ENCODE results near the gene PHACTR1.
A peak's percentile ranks its signal among the peaks of the same experiment; 100 is the strongest.

The PHACTR1 gene

DNA sequence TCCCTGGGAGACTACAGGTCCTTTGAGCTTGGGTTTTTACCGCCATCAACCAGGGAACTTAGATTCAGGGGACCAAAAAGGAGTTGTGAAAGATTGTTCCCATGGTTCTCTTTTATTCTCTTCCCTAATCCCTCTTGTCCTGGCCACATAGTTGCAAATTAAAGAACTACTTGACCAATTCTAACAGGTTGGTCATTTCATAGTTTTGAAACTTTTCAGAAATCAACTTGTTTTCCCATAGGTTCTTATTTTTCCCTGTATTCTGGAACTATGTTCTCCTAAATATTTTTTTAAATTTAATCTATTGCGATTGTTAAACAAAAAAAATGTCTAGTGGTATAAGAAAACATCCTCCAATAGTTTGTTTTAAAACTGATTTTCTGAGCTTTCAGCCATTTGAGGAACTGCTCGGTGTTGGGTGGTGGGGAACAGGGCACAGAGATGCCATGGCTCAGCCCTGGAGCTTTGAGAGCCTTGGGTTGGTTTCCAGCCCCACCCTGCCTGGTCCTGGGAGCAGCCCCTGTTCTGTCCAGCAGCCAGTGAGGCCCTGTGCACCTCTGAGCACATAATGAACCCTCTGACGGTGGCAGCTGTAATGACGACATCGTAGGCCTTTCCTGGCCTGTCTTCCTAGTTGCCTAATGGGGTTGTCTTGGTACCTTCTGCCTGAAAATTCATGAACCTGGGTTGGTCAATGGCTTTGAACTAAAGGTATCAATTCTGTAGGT lies 558.3 kb downstream of the PHACTR1 start:
- DNase-seq, result no peak
- in situ Hi-C loops (cut with MboI; ENCODE audit: low pct_unique_long_range_greater_than_20kb, low sequenced_read_pairs), result no loop called here

DNA sequence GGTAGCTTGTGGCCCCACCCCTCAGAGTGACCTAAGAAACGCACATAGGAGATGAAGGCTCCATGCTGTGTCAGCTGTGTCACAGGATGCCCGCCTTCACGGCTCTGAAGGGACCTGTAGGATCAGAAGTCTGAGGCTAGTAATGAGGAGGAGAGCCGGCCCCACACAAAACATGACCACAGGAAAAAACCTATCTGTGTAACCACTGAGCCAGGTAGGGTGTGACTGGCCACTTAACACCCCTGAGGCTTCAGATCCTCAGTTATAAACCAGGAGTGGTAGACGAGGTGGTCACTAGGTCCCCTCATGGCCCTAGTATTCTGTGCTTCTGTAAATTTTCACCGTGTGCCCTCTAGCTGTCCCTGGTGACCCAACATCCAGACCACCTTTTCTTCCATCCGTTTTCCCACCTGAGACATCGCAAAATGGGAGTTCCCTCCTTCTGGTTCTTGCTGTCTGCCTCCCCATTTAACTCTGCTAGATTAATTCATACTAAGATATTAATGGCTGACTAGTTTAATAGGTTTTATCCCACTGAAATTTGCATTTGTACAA lies 558.9 kb downstream of the PHACTR1 start:
- in situ Hi-C loops (cut with MboI; ENCODE audit: low pct_unique_long_range_greater_than_20kb, low sequenced_read_pairs), result no loop called here

DNA sequence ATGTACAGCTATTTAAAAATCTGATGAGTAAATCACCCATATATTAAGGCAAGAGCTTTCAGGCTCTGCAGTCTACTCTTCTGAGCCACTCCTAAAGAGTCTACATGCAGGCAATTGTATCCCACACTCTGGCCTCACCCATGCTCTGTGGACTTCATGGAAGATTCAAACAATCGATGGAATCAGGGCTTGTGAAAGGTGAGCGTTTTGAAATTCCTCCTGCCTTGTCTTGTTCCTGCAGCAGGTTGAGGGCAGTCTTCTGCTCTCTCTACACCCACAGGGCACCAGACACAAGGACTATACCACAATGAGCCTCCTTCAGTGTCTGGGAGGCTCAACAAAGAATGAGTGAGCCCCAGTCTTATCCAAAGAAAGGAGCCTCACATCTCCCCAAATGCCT lies 560.7 kb downstream of the PHACTR1 start:
- in situ Hi-C loops (cut with MboI; ENCODE audit: low pct_unique_long_range_greater_than_20kb, low sequenced_read_pairs), result no loop called here

More for the DNA sequence above, 558.9 kb downstream of the PHACTR1 start:
- DNase-seq, result no peak

DNA sequence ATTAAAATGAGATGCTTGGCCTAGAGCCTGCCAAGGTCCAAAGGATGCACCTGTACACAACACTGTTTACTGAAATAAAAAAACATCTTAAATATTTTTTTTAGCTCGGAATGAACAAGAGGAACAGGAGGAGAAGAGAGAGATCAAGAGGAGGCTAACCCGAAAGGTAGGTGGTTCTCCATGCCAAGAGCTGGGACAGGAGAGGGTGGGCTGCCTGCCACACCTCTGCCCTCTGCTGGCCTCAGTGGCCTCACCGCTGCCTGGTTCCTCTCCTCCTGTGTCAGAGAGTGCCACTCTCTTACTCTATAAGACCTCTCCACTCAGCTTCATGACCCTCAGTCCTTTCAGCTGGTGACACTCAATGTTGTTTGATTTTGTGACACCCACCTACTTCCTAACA lies 561.6 kb downstream of the PHACTR1 start:
- DNase-seq, result peak; percentile 53
- in situ Hi-C loops (cut with MboI; ENCODE audit: low pct_unique_long_range_greater_than_20kb, low sequenced_read_pairs), result no loop called here

More for the DNA sequence above, 560.7 kb downstream of the PHACTR1 start:
- DNase-seq, result no peak

DNA sequence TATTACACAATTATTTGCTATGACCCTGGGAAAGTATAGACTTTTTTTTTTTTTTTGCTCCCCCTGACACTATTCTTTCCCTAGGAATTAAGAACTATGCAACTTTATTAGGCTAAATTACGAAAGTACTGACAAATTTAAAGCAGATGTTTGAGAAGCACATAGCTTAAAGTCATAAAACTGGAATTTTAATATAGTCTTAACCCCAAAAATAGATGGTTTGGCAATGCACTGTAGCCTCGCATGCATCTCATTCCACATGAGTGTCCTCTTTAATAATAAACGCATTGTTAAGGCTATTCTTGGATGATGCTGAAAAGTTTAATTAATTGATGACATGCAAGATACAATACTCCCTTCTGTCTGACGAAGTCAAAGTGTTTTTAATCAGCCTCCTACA lies 562.4 kb downstream of the PHACTR1 start:
- no peak for DNase-seq
- in situ Hi-C loops (cut with MboI; ENCODE audit: low pct_unique_long_range_greater_than_20kb, low sequenced_read_pairs), result no loop called here

DNA sequence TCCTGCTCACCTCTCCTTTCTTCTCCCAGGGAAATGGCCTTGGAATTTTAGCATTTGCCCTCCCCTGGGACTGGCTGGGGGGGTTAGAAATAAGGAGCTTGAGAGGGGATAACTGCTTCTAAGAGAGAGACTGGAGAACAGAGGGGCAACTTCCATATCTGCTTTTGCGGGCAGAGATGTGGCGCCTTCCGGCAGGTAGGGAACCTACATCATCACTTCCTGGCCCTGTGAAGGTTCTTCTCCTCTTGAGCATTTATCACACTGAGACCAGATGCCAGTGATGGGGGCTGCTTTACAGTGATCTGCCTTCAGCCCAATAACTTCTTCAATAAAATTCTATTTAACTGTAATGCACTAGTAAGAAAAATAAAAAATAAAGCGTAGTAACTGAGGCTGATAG lies 563.7 kb downstream of the PHACTR1 start:
- in situ Hi-C loops (cut with MboI; ENCODE audit: low pct_unique_long_range_greater_than_20kb, low sequenced_read_pairs), result no loop called here
- DNase-seq, result no peak

DNA sequence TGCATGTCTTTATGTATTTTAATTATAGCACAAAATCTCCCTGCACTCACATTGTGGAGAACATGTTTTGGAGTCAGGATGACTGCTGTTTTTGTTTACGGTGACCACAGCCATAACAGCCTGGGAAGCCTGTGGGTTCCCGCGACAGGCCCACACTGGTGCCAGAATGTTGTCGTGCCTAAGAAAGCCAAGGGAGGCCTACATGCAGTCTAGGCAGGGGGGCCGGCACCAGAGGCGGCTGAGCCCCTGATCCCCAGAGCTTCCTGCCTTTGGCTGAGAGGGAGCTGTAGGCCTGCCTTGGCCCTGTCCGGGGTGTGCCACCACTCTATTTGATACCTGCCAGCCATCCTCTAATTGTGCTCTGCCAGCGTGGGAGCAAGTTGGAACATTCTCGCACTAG lies 565.1 kb downstream of the PHACTR1 start:
- in situ Hi-C loops (cut with MboI; ENCODE audit: low pct_unique_long_range_greater_than_20kb, low sequenced_read_pairs), result no loop called here
- no peak for DNase-seq

DNA sequence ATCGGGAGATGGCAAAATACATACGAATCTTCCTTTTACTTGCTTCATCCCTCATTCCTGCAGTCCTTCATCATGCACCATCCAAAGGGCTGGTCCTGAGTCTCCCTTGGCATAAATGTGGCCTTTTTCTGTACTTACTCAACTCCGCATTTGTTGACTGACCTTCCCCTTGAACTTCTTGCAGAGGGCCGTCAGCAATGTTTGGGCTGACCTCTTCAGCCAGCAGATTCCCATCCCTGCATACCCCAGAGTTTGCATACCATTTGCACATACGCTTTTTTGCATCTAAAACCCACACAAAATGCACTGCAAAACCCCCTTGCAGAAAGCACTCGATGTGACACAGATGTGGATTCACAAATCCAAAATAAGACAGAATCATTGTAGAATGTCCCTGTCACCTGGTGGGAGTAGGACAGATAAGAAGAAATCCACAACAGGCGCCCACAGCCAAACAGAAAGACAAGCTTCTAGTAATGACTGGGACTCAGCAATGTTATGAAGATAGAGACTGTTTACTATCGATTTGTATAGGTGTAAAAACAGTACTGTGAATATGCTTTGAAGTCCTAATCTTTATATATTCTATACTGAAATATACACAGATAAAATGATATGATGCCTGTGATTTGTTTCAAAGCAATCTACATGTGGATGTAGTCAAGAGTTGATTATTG lies 566.0 kb downstream of the PHACTR1 start:
- DNase-seq, result no peak
- in situ Hi-C loops (cut with MboI; ENCODE audit: low pct_unique_long_range_greater_than_20kb, low sequenced_read_pairs), result no loop called here

DNA sequence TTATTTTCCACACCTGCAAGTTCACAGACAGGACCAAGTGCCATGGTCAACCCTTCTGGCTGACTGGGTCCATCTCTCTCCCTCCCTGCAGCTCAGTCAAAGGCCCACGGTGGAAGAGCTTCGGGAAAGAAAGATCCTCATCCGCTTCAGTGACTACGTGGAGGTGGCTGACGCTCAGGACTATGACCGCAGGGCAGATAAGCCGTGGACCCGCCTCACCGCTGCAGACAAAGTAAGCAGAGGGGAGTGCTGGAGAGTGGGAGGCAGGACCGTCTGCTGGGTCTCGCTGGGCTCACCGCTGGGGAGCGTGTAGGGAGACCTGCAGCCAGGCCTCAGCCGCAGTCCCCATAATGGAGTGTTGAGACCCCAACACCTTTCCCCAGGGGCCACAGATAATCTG lies 566.8 kb downstream of the PHACTR1 start:
- in situ Hi-C loops (cut with MboI; ENCODE audit: low pct_unique_long_range_greater_than_20kb, low sequenced_read_pairs), result no loop called here
- DNase-seq, result no peak

DNA sequence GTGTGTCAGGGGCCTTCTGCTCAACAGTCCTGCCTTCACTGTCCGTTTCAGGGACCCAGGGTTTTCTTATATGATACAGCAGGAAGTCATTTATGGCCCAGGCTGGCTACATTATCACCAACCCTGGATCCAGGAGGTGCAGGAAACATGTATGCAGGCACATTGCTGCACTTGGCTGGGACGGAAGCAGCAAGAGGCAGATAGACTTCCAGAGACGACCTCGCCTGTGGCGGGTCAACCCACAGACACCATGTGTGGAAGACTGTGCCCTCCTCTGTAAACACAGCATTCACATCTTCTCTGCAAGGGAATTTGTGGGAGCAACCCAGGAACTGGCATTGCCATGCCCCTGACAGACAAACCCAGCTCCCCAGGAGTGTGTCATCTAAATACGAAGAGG lies 568.1 kb downstream of the PHACTR1 start:
- no peak for DNase-seq
- in situ Hi-C loops (cut with MboI; ENCODE audit: low pct_unique_long_range_greater_than_20kb, low sequenced_read_pairs), result no loop called here

DNA sequence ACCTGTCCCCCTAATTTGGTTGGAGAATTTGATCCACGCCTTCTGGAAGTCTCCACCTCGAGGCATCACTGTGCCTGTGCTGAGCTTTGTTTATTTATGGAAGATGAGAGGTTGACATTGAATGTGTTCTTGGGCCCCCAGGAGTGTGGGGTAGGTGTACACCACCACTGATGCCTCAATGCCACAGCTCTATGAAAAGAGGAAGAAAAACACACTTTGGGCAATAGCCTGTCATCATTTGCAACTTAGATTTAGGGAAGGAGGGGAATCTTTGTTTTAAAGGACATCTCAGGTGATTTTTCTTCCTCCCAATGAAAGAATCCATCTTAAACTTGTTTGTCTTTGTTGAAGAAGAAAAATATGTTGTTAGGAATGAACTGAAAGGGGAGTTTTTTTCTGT lies 569.1 kb downstream of the PHACTR1 start:
- peak; percentile 37 for DNase-seq
- in situ Hi-C loops (cut with MboI; ENCODE audit: low pct_unique_long_range_greater_than_20kb, low sequenced_read_pairs), result no loop called here

DNA sequence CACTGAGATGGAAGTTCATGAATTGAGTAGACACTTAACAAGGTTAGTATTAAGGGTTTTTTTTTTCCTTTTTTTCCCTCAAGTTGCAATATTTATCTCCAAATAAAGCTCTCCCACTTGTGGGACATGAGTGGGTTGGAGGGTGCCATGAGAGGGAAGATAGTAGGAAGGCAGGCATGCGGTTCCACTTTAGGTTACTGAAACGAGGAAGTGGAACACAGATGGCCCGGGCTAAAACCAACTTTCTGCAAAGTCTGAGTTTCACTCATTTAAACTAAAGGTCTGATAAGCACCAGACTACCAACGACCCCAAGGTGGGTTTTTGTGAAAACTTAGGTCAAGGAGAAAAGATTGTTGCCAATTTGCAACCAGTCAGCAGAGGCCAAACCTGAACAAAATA lies 569.6 kb downstream of the PHACTR1 start:
- in situ Hi-C loops (cut with MboI; ENCODE audit: low pct_unique_long_range_greater_than_20kb, low sequenced_read_pairs), result no loop called here

DNA sequence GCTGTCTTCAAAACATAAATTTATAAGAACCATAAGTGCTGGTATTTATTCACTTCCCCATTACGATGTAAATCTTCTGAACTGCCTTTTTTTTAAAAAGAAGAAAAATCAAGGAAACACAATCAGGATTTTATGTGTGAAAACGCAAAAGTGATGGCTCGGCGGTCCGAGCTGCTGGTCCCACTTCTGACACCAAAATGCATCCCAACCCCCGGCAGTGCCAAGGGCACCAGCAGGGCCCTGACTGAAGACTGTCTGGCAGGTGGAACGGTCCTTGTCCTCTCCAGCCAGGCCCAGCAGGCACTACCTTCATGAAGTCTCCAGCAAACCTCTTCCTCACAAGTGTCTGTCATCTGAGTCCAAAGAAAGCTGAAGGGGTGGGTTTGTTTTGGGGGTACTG lies 570.5 kb downstream of the PHACTR1 start:
- no peak for DNase-seq
- in situ Hi-C loops (cut with MboI; ENCODE audit: low pct_unique_long_range_greater_than_20kb, low sequenced_read_pairs), result no loop called here

More for the DNA sequence above, 569.6 kb downstream of the PHACTR1 start:
- peak; percentile 43 for DNase-seq

DNA sequence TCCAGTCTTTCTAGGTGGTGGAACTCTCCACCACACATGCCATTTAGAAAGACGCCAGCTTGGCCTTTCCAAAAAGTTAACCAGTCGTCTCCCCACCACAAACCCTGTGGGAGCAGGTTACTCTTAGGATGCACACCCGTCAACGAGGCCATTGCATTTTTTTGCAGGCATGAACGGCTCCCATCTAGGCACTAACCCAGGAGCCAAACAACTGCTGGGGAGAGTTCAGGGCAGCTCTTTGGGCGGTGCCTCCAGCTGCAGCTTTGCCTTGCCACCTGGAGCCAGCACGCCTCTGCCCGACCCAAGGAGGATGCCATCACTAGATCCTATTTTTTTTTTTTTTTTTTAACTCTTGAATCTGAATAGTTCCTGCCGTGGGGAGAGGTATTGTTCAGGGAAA lies 571.9 kb downstream of the PHACTR1 start:
- in situ Hi-C loops (cut with MboI; ENCODE audit: low pct_unique_long_range_greater_than_20kb, low sequenced_read_pairs), result no loop called here
- DNase-seq, result no peak

DNA sequence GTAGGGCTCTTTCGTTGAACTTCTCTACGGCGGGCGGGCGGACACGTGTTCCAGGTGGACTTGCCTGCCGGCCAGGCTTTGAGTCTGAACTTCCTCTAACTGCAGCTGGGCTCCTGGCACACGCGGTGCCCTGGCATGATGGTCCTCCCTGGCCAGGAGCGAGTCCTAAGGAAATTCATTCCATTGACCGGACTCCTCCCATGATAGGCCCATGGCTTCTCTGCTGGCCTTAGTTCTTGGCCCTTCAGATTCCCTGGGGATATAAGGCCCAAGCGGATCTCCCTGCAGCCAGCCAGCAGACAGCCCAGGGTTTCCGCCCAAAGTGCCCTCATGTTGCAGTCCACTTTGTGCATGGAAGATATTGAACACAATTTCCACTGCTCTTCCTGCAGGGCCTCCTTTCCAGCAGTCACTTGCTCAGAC lies 572.4 kb downstream of the PHACTR1 start:
- in situ Hi-C loops (cut with MboI; ENCODE audit: low pct_unique_long_range_greater_than_20kb, low sequenced_read_pairs), result no loop called here

DNA sequence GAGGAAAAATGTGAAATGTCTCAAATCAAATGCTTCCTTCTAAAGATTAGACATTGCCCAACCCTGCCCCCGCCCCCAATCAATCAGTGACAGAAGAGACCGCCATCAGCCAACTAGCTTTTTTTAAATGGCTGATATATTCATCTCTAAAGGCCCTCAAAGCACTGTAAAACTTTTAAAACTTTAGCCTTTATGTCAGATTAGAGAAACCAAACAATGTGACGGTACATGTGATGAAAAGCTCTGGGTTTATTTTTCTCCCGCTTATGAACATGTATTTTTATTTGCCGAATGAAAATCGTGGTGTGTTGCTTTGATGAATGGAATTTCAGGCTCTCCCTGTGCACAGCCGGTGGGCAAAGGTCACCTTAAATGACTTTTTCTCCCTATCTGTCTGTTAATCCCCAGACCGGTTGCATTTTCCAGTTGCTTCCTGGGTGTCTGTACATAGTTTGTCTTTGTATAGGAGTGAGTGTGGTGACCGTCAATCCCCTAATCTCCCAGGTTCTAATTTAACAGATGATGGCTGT lies 573.3 kb downstream of the PHACTR1 start:
- in situ Hi-C loops (cut with MboI; ENCODE audit: low pct_unique_long_range_greater_than_20kb, low sequenced_read_pairs), result no loop called here
- DNase-seq, result no peak

More for the DNA sequence above, 572.4 kb downstream of the PHACTR1 start:
- no peak for DNase-seq

DNA sequence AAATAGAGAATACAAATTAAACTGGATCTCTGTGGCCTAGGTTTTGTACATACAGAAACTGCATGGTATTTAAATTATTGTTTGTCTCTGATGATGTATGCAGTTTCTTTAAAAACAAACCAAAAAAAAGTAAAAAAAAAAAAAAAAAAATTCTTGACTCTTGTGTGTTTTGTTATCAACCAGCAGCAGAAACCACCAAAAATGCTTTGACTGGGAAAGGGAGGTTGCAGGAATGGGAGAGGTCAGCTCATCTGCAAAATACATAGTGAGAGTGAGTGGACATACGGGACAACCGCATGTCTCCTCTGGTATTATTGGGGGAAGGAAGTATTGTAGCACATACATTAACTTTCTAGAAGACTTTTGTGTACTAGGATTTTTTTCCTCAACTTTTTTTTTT lies 573.8 kb downstream of the PHACTR1 start:
- in situ Hi-C loops (cut with MboI; ENCODE audit: low pct_unique_long_range_greater_than_20kb, low sequenced_read_pairs), result no loop called here
- no peak for DNase-seq

DNA sequence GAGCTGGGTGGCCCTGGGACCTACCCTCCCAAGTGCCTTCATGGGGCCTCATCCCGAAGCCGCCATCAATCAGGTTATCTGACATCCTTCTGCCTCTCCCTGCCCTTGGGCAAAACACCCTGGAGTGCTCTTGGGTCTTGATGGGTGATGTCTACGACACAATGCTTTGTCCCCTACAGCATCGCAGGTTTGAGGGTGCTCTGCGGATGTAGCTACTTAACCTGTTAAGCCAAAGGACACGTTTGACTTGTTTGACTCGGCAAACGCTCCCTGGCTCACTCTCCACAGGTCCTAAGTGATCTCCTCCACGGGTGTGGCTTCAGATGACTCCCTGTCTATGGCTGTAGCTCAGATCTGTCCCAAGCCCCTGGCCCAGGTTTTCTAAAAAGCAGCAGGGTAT lies 576.2 kb downstream of the PHACTR1 start:
- no peak for DNase-seq
- in situ Hi-C loops (cut with MboI; ENCODE audit: low pct_unique_long_range_greater_than_20kb, low sequenced_read_pairs), result no loop called here

DNA sequence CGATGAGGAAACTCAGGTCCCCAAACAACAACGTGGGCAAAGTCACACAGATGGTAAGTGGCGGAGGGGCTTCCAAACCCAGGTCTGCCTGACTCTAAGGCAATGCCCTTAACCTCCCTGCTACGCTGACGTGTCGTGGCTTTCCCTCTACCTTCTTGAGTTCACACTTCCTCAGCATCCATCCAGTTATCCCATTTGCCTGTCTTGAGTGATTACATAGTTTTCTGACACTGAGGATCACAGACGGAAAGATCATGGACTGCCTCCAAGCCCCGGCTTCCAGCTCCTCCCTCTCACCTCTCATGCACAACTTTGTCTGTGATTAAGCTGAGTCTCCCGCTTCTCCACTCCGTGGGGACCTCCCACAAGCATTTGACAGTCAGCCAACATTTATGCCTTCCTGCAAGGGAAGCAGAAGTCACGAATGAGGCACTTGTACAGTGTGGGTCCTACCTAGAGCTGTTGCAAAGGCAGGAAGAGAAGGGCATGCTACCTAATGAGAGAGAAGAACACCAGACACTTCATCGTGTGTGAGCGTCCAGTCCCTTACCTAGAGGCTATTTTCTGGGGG lies 578.0 kb downstream of the PHACTR1 start:
- peak; percentile 52 for DNase-seq
- in situ Hi-C loops (cut with MboI; ENCODE audit: low pct_unique_long_range_greater_than_20kb, low sequenced_read_pairs), result no loop called here

DNA sequence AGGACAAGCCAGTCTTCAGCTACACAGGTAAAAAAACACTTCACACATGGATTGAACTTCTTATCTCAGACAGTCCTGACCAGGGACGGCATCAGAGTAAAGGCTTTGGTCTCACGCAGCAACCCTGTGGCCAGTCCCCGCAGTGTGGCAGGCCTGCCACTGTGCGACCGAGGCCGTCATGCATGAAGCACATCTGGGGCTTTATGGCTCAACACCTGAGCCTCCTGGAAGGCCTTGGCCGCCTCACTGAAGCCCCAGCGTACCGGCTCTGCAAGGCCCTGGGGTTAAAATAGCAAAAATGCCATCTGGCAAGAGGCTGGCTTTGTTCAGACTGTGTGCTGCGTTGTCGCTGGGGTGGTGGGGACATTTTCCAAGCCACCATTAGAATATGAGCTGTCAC lies 579.0 kb downstream of the PHACTR1 start:
- DNase-seq, result no peak
- in situ Hi-C loops (cut with MboI; ENCODE audit: low pct_unique_long_range_greater_than_20kb, low sequenced_read_pairs), result no loop called here
